Astrocyte (in vitro differentiated cells and primary cell): ENCODE measurements around the gene COPS3. TPM values are rescaled to one million over a fixed set of nuclear protein-coding genes. Genes with fewer than 3 reads are reported as not detected.

Experiments
- DNase-seq: peaks from one replicate; pipeline ENCODE4 v3.0.0-alpha.2; 2010; ENCODE audit warnings: low read depth
- FAIRE-seq: peaks from 2 replicates; lab custom pipeline; 2011; peaks lifted over from hg19 to GRCh38; lab: Jason Lieb, UNC
- H2AFZ ChIP-seq: 2 replicates; pipeline ENCODE4 v1.6.0; 2012; ENCODE audit warnings: low read depth, low read length, inconsistent platforms
- H3K27ac ChIP-seq: 2 replicates; pipeline ENCODE4 v1.5.1; 2011; ENCODE audit warnings: low read depth, low read length, inconsistent platforms
- H3K27me3 ChIP-seq: 2 replicates; pipeline ENCODE4 v1.6.0; 2011; ENCODE audit warnings: low read length, inconsistent platforms; ENCODE audit not compliant: insufficient read depth
- H3K36me3 ChIP-seq: 2 replicates; pipeline ENCODE4 v1.5.1; 2011; ENCODE audit warnings: low read length, inconsistent platforms; ENCODE audit not compliant: insufficient read depth
- H3K4me1 ChIP-seq: 2 replicates; pipeline ENCODE4 v1.5.1; 2011; ENCODE audit warnings: low read length, inconsistent platforms; ENCODE audit not compliant: insufficient read depth
- H3K4me2 ChIP-seq: 2 replicates; pipeline ENCODE4 v1.6.0; 2012; ENCODE audit warnings: low read length, inconsistent platforms
- H3K4me3 ChIP-seq: 2 replicates; pipeline ENCODE4 v1.5.1; 2011; ENCODE audit warnings: low read depth, mild to moderate bottlenecking, low read length, inconsistent platforms; ENCODE audit not compliant: insufficient read depth
- H3K79me2 ChIP-seq: 2 replicates; pipeline ENCODE4 v1.6.0; 2012; ENCODE audit warnings: mild to moderate bottlenecking, low read length, inconsistent platforms; ENCODE audit not compliant: insufficient read depth
- H3K9ac ChIP-seq: 2 replicates; pipeline ENCODE4 v1.6.0; 2012; ENCODE audit warnings: mild to moderate bottlenecking, low read length, inconsistent platforms
- H3K9me3 ChIP-seq: 2 replicates; pipeline ENCODE4 v1.5.1; 2012; ENCODE audit warnings: low read depth, mild to moderate bottlenecking, low read length, inconsistent platforms; ENCODE audit not compliant: insufficient read depth
- H4K20me1 ChIP-seq: 2 replicates; pipeline ENCODE4 v1.6.0; 2012; ENCODE audit warnings: low read length, inconsistent platforms; ENCODE audit not compliant: insufficient read depth
- H3K27ac Mint-ChIP-seq: one replicate; pipeline ENCODE4 v1.8.0; 2021; ENCODE audit warnings: mild to moderate bottlenecking, mixed read lengths; ENCODE audit not compliant: unreplicated experiment
- H3K27me3 Mint-ChIP-seq: one replicate; pipeline ENCODE4 v1.8.0; 2021; ENCODE audit warnings: low read depth, mixed read lengths; ENCODE audit not compliant: unreplicated experiment
- H3K36me3 Mint-ChIP-seq: one replicate; pipeline ENCODE4 v1.8.0; 2021; ENCODE audit warnings: low read depth, mixed read lengths; ENCODE audit not compliant: unreplicated experiment
- H3K4me1 Mint-ChIP-seq: one replicate; pipeline ENCODE4 v1.8.0; 2021; ENCODE audit warnings: low read depth, mixed read lengths; ENCODE audit not compliant: unreplicated experiment
- H3K4me3 Mint-ChIP-seq: one replicate; pipeline ENCODE4 v1.8.0; 2021; ENCODE audit warnings: mild to moderate bottlenecking, moderate library complexity, mixed read lengths; ENCODE audit not compliant: unreplicated experiment
- H3K9me3 Mint-ChIP-seq: one replicate; pipeline ENCODE4 v1.8.0; 2021; ENCODE audit warnings: mild to moderate bottlenecking, mixed read lengths; ENCODE audit not compliant: unreplicated experiment
- CTCF ChIP-seq: IDR thresholded peaks from 2 replicates; pipeline ENCODE4 v1.5.1; 2011; ENCODE audit warnings: low read depth, mild to moderate bottlenecking, inconsistent platforms, low read length, moderate library complexity; ENCODE audit not compliant: insufficient read depth
- EZH2 ChIP-seq: IDR thresholded peaks from 2 replicates; pipeline ENCODE4 v1.6.1; 2012; ENCODE audit warnings: mild to moderate bottlenecking, low read length, inconsistent platforms; ENCODE audit not compliant: insufficient read depth
- total RNA-seq: library from RNA; stranded (reverse); gene quantifications from 2 replicates; pipeline ENCODE4 v1.2.1, GENCODE V29; 2021

The COPS3 gene
- total RNA-seq, 1 donor from 2014 or later = 76.8 TPM

- H3K79me2 ChIP-seq = peaks cover 18% of the 10 kb centered on the region
- no peaks in the 10 kb centered on the region for H3K4me1 ChIP-seq
- H3K4me3 Mint-ChIP-seq = no peak overlapping the region
- no peaks in the 10 kb centered on the region for H3K9me3 ChIP-seq
- no peak overlapping the region for H3K27ac Mint-ChIP-seq
- no peak overlapping the region for H2AFZ ChIP-seq
- H3K4me3 ChIP-seq = no peak overlapping the region
- peaks cover 21% of the 10 kb centered on the region for H3K36me3 Mint-ChIP-seq
- FAIRE-seq = no peak
- no peak for TF ChIP-seq CTCF
- no peak for TF ChIP-seq EZH2
- DNase-seq = no peak
- H3K27ac ChIP-seq = no peak overlapping the region
- no peak overlapping the region for H3K4me2 ChIP-seq
- H3K4me1 Mint-ChIP-seq = no peaks in the 10 kb centered on the region
- H3K9ac ChIP-seq = no peak overlapping the region
- no peaks in the 10 kb centered on the region for H3K9me3 Mint-ChIP-seq
- H4K20me1 ChIP-seq = peaks cover 47% of the 10 kb centered on the region
- H3K36me3 ChIP-seq = peaks cover 42% of the 10 kb centered on the region
- no peaks in the 10 kb centered on the region for H3K27me3 ChIP-seq
- H3K27me3 Mint-ChIP-seq = no peaks in the 10 kb centered on the region
Observed at GRCh38 chr17:17227608-17228520, 53.2 kb downstream of the COPS3 start.

GRCh38 chr17:17226451-17227265 lies 54.4 kb downstream of the COPS3 start:
- TF ChIP-seq EZH2 (no peak), CTCF (no peak)
- Histone ChIP-seq H3K9ac (no peak overlapping the region), H3K4me1 (no peaks in the 10 kb centered on the region), H3K27me3 (no peaks in the 10 kb centered on the region), H3K36me3 (peaks cover 50% of the 10 kb centered on the region), H2AFZ (no peak overlapping the region), H3K4me3 (no peak overlapping the region), H3K9me3 (no peaks in the 10 kb centered on the region), H3K4me2 (no peak overlapping the region), H4K20me1 (peaks cover 41% of the 10 kb centered on the region), H3K27ac (no peak overlapping the region), H3K79me2 (peaks cover 6% of the 10 kb centered on the region)
- no peak for FAIRE-seq
- no peak overlapping the region for H3K4me3 Mint-ChIP-seq
- H3K27me3 Mint-ChIP-seq = no peaks in the 10 kb centered on the region
- H3K4me1 Mint-ChIP-seq = no peaks in the 10 kb centered on the region
- peaks cover 22% of the 10 kb centered on the region for H3K36me3 Mint-ChIP-seq
- H3K27ac Mint-ChIP-seq = no peak overlapping the region
- H3K9me3 Mint-ChIP-seq = no peaks in the 10 kb centered on the region
- DNase-seq = no peak
